AG08395 (cell line): ENCODE data around the gene PTPN12.

Source experiments
- DNase-seq: peaks from one replicate; pipeline ENCODE4 v3.0.0; 2012; ENCODE audit warnings: mixed read lengths, low spot score

The PTPN12 gene

GRCh38 chr7:77664715-77665114, 127.6 kb downstream of the PTPN12 start:
- DNase-seq: no peak

GRCh38 chr7:77665161-77665560, 128.1 kb downstream of the PTPN12 start:
- no peak for DNase-seq

DNA sequence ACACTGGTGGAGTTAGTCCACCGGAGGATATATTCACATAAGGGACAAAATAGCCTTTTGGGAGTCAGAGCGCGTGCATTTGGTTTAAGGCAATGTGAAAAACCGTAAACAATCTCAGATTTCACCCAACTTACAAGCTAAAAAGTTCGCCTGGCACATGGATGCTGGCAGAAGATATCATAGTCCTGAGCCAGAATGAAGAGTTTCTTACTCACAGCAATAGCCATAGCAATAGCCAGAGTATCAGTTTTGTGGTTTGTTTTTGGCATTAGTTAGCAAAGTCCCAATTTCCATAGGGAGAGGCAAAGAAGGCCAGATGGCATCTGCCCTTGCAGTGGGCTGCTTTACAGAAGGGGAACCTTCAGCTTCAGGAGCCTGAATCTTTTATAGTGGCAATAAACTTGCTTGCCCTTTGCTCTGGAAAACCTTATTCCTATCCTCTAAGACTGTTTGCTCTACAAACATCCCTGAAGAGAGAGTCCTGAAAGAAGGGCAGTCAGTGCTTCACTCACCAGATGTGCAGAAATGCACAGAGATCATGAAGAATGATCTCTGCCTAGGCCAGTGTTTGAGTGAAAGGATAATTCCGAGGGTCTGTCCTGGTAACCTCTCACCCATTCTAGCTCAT, 130.5 kb downstream of the PTPN12 start:
- no peak for DNase-seq

- no peak for DNase-seq
Measured at GRCh38 chr7:77674878-77675277, 137.8 kb downstream of the PTPN12 start.

- no peak for DNase-seq
Measured at GRCh38 chr7:77679608-77680007, 142.5 kb downstream of the PTPN12 start.

DNA sequence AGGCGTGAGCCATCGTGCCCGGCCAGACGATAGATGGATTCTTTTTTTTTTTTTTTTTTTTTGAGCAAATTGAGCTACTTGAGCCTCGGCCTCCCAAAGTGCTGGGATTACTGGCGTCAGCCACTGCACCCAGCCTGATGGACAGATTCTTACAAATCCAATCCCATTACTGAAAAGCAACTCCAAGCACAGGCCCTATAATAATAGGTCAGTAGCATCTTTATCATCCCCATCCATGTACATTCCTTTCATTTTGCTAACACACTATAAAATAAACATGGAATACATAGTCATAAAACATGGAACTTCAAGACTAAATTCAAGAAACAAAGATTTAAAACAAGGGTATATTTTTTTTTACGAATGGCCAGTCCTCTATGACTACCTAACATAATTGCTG, 143.2 kb downstream of the PTPN12 start:
- DNase-seq: no peak

DNA sequence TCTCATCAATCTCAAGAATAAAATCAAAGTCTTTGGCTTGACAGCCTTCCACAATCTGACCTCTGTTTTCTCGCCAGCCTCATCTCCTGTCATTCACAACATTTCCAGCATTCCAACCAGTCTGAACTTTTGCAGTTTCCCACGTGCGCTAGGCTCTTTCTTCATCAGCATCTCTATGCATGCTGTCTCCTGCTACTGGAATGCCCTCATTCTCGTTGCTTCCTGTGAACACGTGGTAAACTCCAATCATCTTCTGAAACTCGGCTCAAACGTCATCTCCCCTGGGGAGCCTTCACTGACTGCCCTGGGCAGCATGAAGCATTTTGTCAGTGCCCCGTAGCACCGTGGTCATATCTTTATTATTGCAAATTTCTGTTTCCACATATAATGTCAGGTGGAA, 146.9 kb downstream of the PTPN12 start:
- DNase-seq: peak; percentile 50

GRCh38 chr7:77685233-77685632, 148.1 kb downstream of the PTPN12 start:
- no peak for DNase-seq

GRCh38 chr7:77687100-77687746, 150.1 kb downstream of the PTPN12 start:
- peak; percentile 44 for DNase-seq

- DNase-seq: no peak
Measured at GRCh38 chr7:77687747-77688144, 150.7 kb downstream of the PTPN12 start.
